GM04503 (cell line): ENCODE measurements around the gene SCPEP1.
"Not testable (repeated sequence)": the region's sequence is repeated elsewhere in the genome, so short reads cannot be mapped to it uniquely, and the experiment has no call there.

Experiments used
- DNase-seq: peaks from one replicate; pipeline ENCODE4 v3.0.0-alpha.2; 2012; ENCODE audit warnings: low read depth

The SCPEP1 gene, protein sequence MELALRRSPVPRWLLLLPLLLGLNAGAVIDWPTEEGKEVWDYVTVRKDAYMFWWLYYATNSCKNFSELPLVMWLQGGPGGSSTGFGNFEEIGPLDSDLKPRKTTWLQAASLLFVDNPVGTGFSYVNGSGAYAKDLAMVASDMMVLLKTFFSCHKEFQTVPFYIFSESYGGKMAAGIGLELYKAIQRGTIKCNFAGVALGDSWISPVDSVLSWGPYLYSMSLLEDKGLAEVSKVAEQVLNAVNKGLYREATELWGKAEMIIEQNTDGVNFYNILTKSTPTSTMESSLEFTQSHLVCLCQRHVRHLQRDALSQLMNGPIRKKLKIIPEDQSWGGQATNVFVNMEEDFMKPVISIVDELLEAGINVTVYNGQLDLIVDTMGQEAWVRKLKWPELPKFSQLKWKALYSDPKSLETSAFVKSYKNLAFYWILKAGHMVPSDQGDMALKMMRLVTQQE

DNA sequence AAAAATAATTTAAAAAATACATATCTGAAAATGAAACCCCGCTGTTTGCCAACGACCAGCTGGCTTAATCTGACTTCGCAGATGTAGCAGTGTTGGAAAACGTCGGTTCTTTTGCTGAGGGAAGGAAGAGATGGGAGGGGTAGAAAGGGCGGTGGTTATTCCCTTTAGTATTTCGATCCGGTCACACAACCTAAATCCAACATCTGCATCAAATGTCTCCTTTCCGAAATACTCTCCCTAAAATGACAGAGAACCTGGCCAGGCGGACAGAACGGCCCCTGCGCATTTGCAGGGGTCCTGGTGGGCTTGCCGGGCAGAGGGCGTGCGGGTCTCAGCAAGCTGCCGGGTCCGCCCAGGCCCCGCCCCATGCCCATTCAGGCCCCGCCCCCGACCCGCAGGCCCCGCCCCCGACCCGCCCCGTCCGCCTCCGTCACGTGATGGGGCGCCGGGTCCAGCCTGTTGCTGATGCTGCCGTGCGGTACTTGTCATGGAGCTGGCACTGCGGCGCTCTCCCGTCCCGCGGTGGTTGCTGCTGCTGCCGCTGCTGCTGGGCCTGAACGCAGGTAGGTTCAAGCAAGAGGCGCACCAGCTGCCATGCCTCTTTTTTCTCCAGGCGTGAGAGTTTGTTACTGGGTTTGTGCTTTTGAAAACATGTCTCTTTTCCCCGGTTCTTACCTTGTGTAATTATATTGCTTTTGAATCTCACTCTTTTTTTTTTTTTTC is at the start of gene SCPEP1:
Gene SCPEP1, plus strand, starts transcription at position 459 of the 723 bp plus-strand sequence. Its CDS starts 29 bp downstream, at position 488.
- peak; percentile 12 for DNase-seq

DNA sequence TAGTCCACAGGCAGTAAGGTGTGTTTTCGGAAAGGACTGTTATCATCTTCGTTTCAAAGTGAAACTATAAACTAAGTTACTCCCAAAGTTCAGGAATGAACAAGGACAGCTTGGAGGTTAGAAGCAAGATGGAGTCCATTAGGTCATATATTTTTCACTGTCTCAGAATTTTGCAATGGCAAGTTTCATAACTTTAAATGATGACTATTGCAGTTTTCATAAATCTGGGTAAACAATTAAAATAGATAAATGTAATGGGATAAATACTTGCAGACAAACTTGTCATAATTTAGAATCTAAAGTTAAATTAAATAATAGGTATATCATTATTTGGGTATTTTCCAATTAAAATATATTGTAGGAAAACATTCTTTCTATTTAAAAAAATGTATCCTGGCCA is 49.3 kb upstream of the SCPEP1 start:
- DNase-seq, result no peak

- no peak for DNase-seq
These were observed 48.5 kb upstream of the SCPEP1 start for GRCh38 chr17:56929362-56929969.

DNA sequence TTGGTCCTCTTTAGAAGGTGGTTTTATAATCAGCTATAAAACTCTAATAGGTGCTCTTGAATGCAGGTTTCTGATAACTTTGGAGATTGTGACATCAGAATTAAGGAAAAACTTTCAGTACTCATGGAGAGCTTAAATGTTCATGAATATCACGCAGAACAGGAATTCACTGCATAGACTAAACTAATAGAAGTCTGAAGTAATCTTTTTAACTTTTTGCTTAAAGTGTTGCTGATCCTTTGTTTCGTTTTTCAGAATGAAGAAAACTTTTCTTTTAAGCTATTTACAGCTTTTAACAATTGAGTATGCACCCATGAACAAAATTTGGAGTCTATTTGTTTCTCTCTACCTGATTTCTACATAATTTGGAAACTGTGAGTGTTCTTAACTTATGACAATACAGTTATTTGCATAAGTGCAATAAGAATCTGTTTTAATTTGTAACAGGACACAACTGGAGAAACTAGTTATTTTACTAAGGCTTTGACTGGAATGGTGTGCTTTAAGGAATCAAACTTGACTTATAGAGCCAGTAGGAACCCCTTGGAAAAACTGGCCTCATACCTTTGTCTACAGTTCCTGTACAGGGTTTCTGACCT is 47.1 kb upstream of the SCPEP1 start:
- no peak for DNase-seq

DNA sequence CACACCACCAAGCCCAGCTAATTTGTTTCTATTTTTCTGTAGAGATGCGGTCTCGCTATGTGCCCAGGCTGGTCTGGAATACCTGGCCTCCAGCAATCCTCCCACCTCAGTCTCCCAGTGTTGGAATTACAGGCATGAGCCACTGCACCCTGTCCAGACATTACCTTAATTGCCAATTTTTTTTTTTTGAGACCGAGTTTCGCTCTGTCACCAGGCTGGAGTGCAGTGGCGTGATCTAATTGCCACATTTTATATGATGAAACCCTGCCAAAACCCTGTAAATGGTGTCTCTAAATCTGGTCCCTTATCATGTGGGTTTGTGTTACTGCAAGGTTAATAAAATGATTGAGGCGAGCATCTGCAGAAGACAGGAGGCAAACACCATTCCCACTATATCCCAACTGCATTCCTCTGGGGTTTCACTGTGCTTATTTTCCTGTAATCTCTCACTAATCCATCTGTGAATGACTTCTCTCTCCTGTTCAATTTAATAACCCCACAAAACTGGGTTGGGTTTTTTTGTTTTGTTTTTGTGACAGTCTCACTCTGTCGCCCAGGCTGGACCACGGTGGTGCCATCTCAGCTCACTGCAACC is 44.7 kb upstream of the SCPEP1 start:
- DNase-seq, result no peak

- DNase-seq, result no peak
These were observed 44.1 kb upstream of the SCPEP1 start for GRCh38 chr17:56933868-56934267.

DNA sequence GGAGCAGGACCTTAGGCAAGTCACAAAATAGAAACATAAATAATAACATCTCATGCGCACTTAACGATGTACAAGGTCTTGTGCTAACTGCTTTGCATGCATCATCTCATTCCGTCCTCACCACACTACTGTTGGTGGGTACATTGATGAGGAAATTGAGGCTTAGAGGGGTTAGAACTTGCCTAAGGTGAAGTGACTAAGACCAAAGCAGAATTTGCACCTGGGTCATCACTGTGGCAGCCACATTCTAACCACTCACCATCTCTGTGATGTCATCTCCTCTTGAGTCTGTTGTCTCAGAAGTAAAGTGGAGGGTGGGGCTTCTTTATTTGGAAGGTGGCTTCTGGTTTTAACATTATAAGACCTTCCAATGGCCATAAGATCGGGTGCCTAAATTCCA is 43.7 kb upstream of the SCPEP1 start:
- no peak for DNase-seq

DNA sequence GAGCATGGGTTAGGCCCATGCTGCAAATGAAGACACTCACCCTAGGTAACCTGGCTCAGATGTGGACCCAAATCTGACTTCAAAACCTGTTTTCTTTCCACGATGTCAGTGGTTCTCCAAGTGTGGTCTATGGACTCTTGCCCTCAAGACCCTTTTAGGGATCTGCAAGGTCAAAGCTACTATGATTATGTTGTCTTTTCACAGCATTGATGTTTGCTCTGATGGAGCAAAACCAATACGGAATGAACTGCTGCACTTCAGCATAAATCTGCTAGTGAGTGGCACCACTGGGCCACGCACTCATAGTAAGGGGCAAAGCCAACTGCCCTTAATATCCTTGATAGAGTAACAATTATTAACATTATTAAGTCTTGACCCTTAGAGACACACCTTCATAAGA is 42.5 kb upstream of the SCPEP1 start:
- DNase-seq, result no peak

GRCh38 chr17:56936697-56937322 is 41.1 kb upstream of the SCPEP1 start:
- no peak for DNase-seq

DNA sequence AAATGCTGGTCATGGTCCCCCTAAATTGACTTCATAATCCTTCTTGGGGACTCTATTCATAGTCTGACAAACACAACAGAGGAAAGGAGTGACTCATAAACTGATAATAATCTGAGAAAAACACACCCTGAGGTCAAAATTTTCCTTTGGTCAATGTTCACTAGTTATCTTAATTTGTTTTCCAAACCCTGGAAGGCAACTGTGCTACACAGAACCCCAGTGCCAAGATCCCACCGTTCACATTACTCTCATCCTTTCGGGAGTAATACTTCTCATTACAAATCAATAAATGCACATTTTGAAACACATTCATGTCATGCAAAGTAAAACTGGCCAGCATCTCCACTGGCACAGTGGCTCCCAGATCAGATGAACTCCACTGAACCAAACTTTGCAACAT is 40.2 kb upstream of the SCPEP1 start:
- DNase-seq, result no peak

DNA sequence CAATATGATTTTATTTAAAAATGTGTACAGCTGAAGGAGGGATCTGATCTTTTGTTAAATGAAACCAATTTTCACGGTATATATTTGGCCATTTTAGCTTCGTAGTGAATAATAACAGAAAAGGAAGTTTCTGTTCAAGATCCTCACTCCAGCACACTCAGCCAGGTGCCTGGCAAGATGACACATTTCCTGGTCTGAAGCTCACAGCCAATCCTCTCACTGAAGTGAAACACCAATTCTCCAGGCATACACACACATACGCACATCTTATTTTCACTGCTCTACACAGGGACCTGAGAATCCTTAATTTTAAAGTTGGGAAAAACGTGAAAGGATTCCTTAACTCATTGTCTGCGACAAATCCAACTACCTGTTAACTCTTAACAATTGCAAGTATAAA is 39.7 kb upstream of the SCPEP1 start:
- not testable (repeated sequence) for DNase-seq

DNA sequence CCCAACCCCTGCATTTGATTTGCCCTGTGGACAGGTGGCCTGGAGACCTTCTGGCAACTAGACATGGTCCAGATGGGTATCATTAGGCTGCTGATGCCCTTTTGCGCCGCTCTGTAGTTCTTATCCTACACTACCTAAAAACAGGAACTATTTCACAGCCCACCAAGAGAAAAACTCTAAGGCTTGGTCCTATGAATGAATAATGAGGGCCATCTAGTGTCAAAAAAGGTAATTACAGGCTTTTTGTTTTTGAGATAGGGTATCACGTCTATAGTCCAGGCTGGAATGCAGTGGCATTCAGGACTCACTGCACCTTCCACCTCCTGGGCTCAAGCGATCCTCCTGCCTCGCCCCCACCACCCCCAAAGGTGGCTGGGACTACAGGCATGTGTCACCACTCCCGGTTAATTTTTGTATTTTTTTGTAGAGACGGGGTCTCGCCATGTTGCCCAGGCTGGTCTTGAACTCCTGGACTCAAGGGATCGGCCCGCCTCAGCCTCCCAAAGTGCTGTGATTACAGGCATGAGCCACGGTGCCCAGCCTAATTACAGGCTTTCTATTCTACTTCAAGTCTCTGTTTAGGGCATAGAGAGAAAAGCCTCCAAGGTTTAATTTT is 38.0 kb upstream of the SCPEP1 start:
- no peak for DNase-seq

- DNase-seq, result no peak
These were observed 34.3 kb upstream of the SCPEP1 start for GRCh38 chr17:56943505-56944125.

GRCh38 chr17:56945938-56946505 is 31.9 kb upstream of the SCPEP1 start:
- no peak for DNase-seq

DNA sequence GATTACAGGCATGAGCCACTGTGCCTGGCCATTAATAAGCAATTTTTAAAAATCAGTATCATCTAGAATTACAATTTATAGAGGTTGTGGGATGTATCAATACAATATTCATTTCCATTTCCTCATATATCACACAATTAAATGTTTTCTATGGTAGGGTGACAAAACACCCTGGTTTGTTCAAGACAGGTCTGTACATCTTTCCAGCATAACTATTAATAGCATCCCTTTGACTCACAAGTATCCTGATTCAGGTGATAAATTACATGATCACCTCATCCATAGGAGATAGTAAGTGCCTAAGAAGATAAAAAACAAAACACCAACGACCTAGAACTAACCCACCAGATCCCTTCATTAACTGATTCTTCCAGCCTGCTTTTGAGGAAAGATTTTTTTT is 30.2 kb upstream of the SCPEP1 start:
- DNase-seq, result no peak

- DNase-seq, result no peak
These were observed 29.4 kb upstream of the SCPEP1 start for GRCh38 chr17:56948491-56948890.

GRCh38 chr17:56949595-56949994 is 28.3 kb upstream of the SCPEP1 start:
- no peak for DNase-seq

GRCh38 chr17:56956992-56957391 is 20.9 kb upstream of the SCPEP1 start:
- no peak for DNase-seq

DNA sequence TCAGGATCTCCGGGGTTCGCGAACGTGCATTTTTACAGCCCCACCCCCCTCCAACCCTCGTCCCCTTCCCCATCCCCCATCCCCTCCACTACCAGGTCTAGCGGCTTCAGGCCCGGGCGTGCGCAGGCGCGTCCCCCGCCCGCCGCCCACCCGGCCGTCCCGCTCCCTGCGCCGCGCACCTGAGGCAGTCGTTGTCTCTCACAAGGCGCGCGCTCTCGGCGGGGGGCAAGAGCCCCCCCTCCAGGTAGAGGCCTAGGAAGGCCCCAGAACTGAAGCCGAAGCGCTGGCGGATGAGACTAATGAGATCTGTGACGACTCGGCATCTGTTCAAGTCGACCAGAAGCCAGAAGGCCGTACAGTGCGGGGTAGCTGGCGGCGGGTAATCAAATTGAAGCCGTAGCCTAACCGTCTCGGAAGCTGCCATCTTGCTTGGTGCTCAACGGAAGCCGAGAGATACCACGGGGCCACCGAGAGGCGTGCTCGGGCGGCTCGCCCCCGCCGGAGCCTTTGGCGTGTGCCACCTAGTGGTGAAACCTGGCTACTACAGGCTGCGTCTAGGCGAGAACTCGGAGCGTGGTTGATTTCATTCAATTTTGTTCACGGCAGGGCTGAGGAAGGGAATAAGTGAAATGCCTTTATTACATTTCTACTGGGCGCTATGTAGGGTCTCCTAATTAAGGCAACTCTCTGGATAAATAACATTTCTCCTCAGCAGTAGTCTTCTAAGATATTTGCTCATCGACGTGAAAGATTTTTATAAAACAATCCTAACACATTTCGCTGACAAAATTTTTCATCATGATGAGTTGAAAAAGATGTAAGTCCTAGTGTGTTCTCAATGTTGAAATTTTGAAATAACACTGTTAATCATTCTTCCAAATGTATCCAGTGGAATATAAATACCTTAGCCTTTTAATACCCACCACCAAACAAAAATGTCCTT is 17.1 kb upstream of the SCPEP1 start, which contains the start of gene COIL:
Gene COIL, minus strand, starts transcription at position 455 of the 943 bp plus-strand sequence. Its CDS starts 31 bp downstream, at position 424.
- DNase-seq, result peak; percentile 40
